ENCODE results near the gene SLX9.

Gene SLX9

GRCh38 chr21:44994047-44994694, 54.3 kb downstream of the SLX9 start:
- FAIRE-seq (no peak), DNase-seq (ENCODE audit: insufficient read length, low spot score) (no peak)
- TF ChIP-seq POU2F2 (IDR thresholded peaks at IDR 0.05; ENCODE audit: low read depth, low read length) (no peak), POLR2AphosphoS5 (IDR thresholded peaks at IDR 0.05; ENCODE audit: low read depth, low read length) (no peak), SPI1 (IDR thresholded peaks at IDR 0.05; ENCODE audit: low read depth, low read length) (no peak), PAX5 (IDR thresholded peaks at IDR 0.05; ENCODE audit: insufficient read depth, low read length, severe bottlenecking) (no peak), POLR2A (IDR thresholded peaks at IDR 0.05; ENCODE audit: low read depth, low read length) (no peak), TAF1 (IDR thresholded peaks at IDR 0.05; ENCODE audit: low read depth, low read length) (no peak)

DNA sequence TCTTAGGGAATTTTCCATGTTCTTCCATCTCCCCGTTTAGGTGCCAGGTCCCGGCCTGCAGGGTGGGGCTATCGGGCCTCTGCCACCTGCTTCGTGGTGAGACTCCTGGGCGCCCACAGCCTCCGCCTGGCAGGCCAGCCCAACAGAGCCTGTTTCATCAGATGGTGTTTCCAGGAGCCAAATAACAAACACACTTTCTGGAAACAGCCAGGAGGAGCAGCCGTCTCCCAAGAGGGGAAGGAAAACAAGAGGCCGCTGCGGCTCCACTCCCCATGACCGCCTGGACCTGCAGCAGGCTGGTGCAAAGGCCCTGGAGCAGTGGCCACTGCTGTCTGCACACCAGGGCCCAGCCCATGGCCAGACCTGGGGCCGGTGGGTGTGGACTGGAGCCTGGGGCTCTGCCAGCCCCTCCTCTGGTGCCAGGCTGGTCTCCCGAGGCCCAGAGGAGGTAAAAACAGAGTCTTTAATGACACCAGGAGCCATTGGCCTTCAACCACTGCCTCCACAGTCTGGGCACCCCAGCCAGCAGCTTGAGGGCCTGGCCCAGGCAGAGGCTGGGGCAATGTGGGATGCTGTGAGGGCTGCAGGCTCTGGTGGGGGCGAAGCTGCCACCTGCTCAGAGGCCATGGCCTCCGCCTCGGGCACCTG, 55.0 kb downstream of the SLX9 start:
- DNase-seq (ENCODE audit: insufficient read length, low spot score) (no peak), FAIRE-seq (no peak)
- TF ChIP-seq POLR2A (IDR thresholded peaks at IDR 0.05; ENCODE audit: low read depth, low read length) (no peak), POU2F2 (IDR thresholded peaks at IDR 0.05; ENCODE audit: low read depth, low read length) (no peak), POLR2AphosphoS5 (IDR thresholded peaks at IDR 0.05; ENCODE audit: low read depth, low read length) (no peak), TAF1 (IDR thresholded peaks at IDR 0.05; ENCODE audit: low read depth, low read length) (no peak), PAX5 (IDR thresholded peaks at IDR 0.05; ENCODE audit: insufficient read depth, low read length, severe bottlenecking) (no peak)

GRCh38 chr21:44995343-44995941, 55.6 kb downstream of the SLX9 start:
- FAIRE-seq: no peak
- no peak for DNase-seq (ENCODE audit: insufficient read length, low spot score)
- TF ChIP-seq TAF1 (IDR thresholded peaks at IDR 0.05; ENCODE audit: low read depth, low read length) (no peak), POLR2A (IDR thresholded peaks at IDR 0.05; ENCODE audit: low read depth, low read length) (no peak), SPI1 (IDR thresholded peaks at IDR 0.05; ENCODE audit: low read depth, low read length) (no peak), POU2F2 (IDR thresholded peaks at IDR 0.05; ENCODE audit: low read depth, low read length) (no peak)

GRCh38 chr21:44996096-44996495, 56.3 kb downstream of the SLX9 start:
- no peak for FAIRE-seq
- TF ChIP-seq POLR2A (IDR thresholded peaks at IDR 0.05; ENCODE audit: low read depth, low read length) (no peak), TAF1 (IDR thresholded peaks at IDR 0.05; ENCODE audit: low read depth, low read length) (no peak), POLR2AphosphoS5 (IDR thresholded peaks at IDR 0.05; ENCODE audit: low read depth, low read length) (no peak)
- no peak for DNase-seq (ENCODE audit: insufficient read length, low spot score)

DNA sequence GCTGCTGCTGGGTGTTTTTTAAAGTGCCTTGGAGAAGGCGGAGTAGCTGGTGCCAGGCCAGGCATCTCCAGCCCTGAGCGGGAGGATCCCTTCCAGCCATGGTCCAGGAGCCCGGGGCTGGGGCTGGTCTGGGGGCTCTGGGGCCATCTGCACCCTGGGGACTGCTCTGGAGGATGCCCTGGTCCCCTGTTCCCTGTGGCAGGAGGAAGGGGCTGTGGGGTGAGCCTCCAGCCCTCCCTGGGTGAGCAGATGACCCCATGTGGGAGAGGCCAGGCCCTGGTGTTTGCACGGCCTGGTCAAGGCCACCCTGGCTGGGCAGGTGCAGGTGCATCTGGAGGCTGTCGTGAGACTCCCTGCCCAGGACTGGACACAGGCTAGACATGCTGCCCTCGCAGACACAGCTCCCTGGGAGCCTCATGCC, 56.7 kb downstream of the SLX9 start:
- DNase-seq (ENCODE audit: insufficient read length, low spot score): no peak
- TF ChIP-seq POU2F2 (IDR thresholded peaks at IDR 0.05; ENCODE audit: low read depth, low read length) (no peak), SPI1 (IDR thresholded peaks at IDR 0.05; ENCODE audit: low read depth, low read length) (no peak), TAF1 (IDR thresholded peaks at IDR 0.05; ENCODE audit: low read depth, low read length) (no peak), POLR2A (IDR thresholded peaks at IDR 0.05; ENCODE audit: low read depth, low read length) (no peak), PAX5 (IDR thresholded peaks at IDR 0.05; ENCODE audit: insufficient read depth, low read length, severe bottlenecking) (no peak), POLR2AphosphoS5 (IDR thresholded peaks at IDR 0.05; ENCODE audit: low read depth, low read length) (no peak)
- no peak for FAIRE-seq

GRCh38 chr21:44996983-44997936, 57.4 kb downstream of the SLX9 start:
- FAIRE-seq (no peak), DNase-seq (ENCODE audit: insufficient read length, low spot score) (no peak)
- TF ChIP-seq PAX5 (IDR thresholded peaks at IDR 0.05; ENCODE audit: insufficient read depth, low read length, severe bottlenecking): no peak
- TF ChIP-seq TAF1 (IDR thresholded peaks at IDR 0.05; ENCODE audit: low read depth, low read length): no peak
- no peak for TF ChIP-seq POU2F2 (IDR thresholded peaks at IDR 0.05; ENCODE audit: low read depth, low read length)
- TF ChIP-seq POLR2A (IDR thresholded peaks at IDR 0.05; ENCODE audit: low read depth, low read length): no peak
- TF ChIP-seq SPI1 (IDR thresholded peaks at IDR 0.05; ENCODE audit: low read depth, low read length): no peak
- TF ChIP-seq POLR2AphosphoS5 (IDR thresholded peaks at IDR 0.05; ENCODE audit: low read depth, low read length): no peak

- FAIRE-seq (no peak), DNase-seq (ENCODE audit: insufficient read length, low spot score) (no peak)
- TF ChIP-seq POU2F2 (IDR thresholded peaks at IDR 0.05; ENCODE audit: low read depth, low read length) (no peak), PAX5 (IDR thresholded peaks at IDR 0.05; ENCODE audit: insufficient read depth, low read length, severe bottlenecking) (no peak), POLR2AphosphoS5 (IDR thresholded peaks at IDR 0.05; ENCODE audit: low read depth, low read length) (no peak), SPI1 (IDR thresholded peaks at IDR 0.05; ENCODE audit: low read depth, low read length) (no peak), TAF1 (IDR thresholded peaks at IDR 0.05; ENCODE audit: low read depth, low read length) (no peak), POLR2A (IDR thresholded peaks at IDR 0.05; ENCODE audit: low read depth, low read length) (no peak)
These were observed 58.3 kb downstream of the SLX9 start for GRCh38 chr21:44998086-44998620.

DNA sequence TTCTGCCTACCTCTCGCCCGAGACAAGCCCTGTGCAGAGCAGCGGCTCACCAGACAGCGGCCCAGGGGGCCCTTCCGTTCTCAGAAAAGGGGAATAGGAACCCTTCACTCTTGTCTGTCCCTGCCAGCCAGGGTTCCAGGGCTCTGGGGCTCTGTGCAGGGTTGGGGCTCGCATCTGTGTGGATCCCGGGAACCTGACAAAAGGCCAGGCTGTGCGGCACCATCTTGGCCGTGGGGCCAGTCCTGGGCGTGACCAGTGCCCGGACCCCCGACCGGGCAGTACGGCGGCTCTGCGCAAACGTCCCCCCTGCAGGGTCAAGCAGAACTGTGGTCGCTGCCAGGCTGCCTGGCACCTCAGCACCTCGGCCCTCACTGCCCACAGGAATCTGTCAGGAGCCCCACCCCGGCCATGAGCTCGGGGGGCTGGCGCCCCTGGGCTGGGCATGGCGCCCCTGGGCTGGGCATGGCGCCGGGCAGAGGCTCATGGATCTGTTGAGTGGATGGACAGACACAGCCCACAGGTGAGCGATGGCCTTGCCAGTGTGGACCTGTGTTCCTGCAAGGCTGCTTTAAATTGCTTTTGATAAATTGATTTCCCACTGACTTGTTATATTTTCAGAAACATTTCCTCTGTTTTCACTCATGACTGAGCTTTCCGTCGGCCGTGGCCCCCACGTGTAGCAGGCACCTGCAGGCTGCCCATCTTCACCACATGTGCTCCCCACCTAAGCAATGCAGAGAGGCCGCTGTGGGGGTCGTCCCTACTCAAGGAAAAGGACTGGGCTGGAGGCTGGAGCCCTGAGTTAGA, 59.0 kb downstream of the SLX9 start:
- TF ChIP-seq PAX5 (IDR thresholded peaks at IDR 0.05; ENCODE audit: insufficient read depth, low read length, severe bottlenecking) (no peak), TAF1 (IDR thresholded peaks at IDR 0.05; ENCODE audit: low read depth, low read length) (no peak), POU2F2 (IDR thresholded peaks at IDR 0.05; ENCODE audit: low read depth, low read length) (no peak), POLR2A (IDR thresholded peaks at IDR 0.05; ENCODE audit: low read depth, low read length) (no peak), POLR2AphosphoS5 (IDR thresholded peaks at IDR 0.05; ENCODE audit: low read depth, low read length) (no peak), SPI1 (IDR thresholded peaks at IDR 0.05; ENCODE audit: low read depth, low read length) (no peak)
- FAIRE-seq (no peak), DNase-seq (ENCODE audit: insufficient read length, low spot score) (no peak)
